Measurements from ENCODE around the gene SASS6.

SASS6 gene

GRCh38 chr1:100137602-100138001 is 4.9 kb upstream of the SASS6 start:
- Histone ChIP-seq H3K9ac (ENCODE audit: low read depth, low read length) (no peak overlapping the region), H3K9me3 (ENCODE audit: control insufficient read depth, insufficient read depth, low read length) (no peaks in the 10 kb centered on the region), H3K36me3 (ENCODE audit: insufficient read depth, low read length) (peaks cover 6% of the 10 kb centered on the region)

GRCh38 chr1:100134872-100135271 is 2.1 kb upstream of the SASS6 start:
- H3K9me3 ChIP-seq (ENCODE audit: control insufficient read depth, insufficient read depth, low read length), result no peaks in the 10 kb centered on the region
- H3K4me1 ChIP-seq (ENCODE audit: insufficient read depth, low read length), result no peaks in the 10 kb centered on the region
- H3K36me3 ChIP-seq (ENCODE audit: insufficient read depth, low read length), result peaks cover 2% of the 10 kb centered on the region; the same call in 1 of the 2 replicates
- H3K9ac ChIP-seq (ENCODE audit: low read depth, low read length), result no peak overlapping the region

More at GRCh38 chr1:100137602-100138001, 4.9 kb upstream of the SASS6 start:
- no peaks in the 10 kb centered on the region for H3K4me1 ChIP-seq (ENCODE audit: insufficient read depth, low read length)

DNA sequence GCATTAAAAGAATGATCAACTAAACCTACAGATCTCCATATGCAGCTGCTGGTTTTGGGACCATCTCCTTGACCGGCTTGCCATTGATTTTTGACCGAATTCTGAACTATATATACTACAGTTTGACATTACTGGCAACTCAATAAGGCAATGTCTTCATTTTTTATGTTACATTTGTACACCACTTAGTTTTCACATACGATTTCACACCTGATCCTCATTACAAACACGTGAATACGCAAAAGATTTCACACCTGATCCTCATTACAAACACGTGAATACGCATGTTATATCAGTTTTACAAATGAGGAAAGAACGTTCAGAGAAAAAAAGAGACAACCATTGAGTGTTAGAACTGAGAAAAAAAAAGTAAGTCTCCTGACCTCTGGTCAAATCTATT is 1.1 kb downstream of the SASS6 start:
- H3K9ac ChIP-seq (ENCODE audit: low read depth, low read length), result peak overlapping the region; percentile 91
- H3K4me1 ChIP-seq (ENCODE audit: insufficient read depth, low read length), result no peaks in the 10 kb centered on the region
- no peaks in the 10 kb centered on the region for H3K36me3 ChIP-seq (ENCODE audit: insufficient read depth, low read length)
- no peaks in the 10 kb centered on the region for H3K9me3 ChIP-seq (ENCODE audit: control insufficient read depth, insufficient read depth, low read length)

DNA sequence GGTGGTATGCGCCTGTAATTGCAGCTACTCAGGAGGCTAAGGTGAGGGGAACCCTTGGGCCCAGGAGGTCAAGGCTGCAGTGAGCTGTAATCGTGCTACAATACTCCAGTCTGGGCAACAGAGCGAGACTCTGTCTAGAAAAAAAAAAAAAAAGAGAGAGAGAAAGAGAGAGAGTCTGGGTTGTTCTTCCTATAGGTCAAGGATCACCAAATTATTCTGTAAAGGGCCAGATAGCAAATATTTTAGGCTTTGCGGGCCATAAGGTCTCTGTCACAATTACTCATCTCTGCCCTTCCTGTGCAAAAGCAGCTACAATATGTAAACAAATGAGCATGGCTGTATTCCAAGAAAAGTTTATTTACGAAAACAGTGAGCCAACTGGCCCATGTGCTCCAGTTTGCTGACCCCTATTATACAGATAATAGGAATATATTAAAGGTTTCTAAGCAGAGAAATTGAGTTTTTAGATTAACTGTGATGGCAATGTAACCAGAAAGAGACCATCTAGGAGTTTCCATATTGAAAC is 2.1 kb downstream of the SASS6 start:
- Histone ChIP-seq H3K4me1 (ENCODE audit: insufficient read depth, low read length) (no peaks in the 10 kb centered on the region), H3K9me3 (ENCODE audit: control insufficient read depth, insufficient read depth, low read length) (no peaks in the 10 kb centered on the region), H3K36me3 (ENCODE audit: insufficient read depth, low read length) (no peaks in the 10 kb centered on the region), H3K9ac (ENCODE audit: low read depth, low read length) (no peak overlapping the region)

DNA sequence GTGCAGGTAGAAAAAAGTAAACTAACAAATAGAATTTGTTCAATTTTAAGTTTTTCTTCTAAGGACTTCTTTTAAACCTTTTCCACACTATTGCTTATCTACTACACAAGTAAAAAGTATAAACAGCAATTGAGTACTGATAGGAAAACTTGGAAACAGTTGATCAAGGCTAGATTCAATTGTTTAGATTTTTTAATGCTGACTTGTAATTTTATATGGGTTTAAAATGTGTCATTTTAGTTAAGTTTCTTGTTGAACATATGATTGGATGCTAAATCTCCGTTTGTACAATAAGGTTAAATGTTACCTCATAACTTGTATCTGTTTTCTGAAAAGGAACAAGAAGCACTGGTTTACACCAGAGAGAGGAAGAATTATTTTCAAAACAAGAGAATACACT is 5.5 kb downstream of the SASS6 start:
- Histone ChIP-seq H3K36me3 (ENCODE audit: insufficient read depth, low read length) (no peaks in the 10 kb centered on the region; the same call in 1 of the 2 replicates), H3K4me1 (ENCODE audit: insufficient read depth, low read length) (no peaks in the 10 kb centered on the region), H3K9me3 (ENCODE audit: control insufficient read depth, insufficient read depth, low read length) (no peaks in the 10 kb centered on the region), H3K9ac (ENCODE audit: low read depth, low read length) (no peak overlapping the region)

GRCh38 chr1:100122177-100122576 is 10.6 kb downstream of the SASS6 start:
- H3K9me3 ChIP-seq (ENCODE audit: control insufficient read depth, insufficient read depth, low read length), result no peaks in the 10 kb centered on the region
- no peaks in the 10 kb centered on the region for H3K4me1 ChIP-seq (ENCODE audit: insufficient read depth, low read length)
- no peak overlapping the region for H3K9ac ChIP-seq (ENCODE audit: low read depth, low read length)
- H3K36me3 ChIP-seq (ENCODE audit: insufficient read depth, low read length), result peaks cover 5% of the 10 kb centered on the region; the same call in 1 of the 2 replicates

DNA sequence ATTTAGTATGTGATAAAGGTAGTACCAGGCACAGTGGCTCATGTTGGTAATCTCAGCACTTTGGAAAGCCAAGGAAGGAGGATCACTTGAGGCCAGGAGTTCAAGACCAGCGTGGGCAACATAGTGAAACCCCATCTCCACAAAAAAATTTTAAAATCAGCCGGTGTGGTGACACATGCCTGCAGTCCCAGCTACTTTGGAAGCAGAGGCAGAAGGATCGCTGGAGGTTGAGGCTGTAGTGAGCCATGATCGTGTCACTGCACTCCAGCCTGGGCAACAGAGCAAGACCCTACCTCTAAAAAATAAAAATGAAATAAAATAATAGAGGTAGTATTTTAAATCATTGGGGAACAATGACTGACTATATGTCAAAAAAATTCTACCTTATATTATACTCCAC is 17.2 kb downstream of the SASS6 start:
- Histone ChIP-seq H3K9ac (ENCODE audit: low read depth, low read length) (no peak overlapping the region), H3K4me1 (ENCODE audit: insufficient read depth, low read length) (no peaks in the 10 kb centered on the region), H3K9me3 (ENCODE audit: control insufficient read depth, insufficient read depth, low read length) (no peaks in the 10 kb centered on the region), H3K36me3 (ENCODE audit: insufficient read depth, low read length) (peaks cover 5% of the 10 kb centered on the region; the same call in 1 of the 2 replicates)

DNA sequence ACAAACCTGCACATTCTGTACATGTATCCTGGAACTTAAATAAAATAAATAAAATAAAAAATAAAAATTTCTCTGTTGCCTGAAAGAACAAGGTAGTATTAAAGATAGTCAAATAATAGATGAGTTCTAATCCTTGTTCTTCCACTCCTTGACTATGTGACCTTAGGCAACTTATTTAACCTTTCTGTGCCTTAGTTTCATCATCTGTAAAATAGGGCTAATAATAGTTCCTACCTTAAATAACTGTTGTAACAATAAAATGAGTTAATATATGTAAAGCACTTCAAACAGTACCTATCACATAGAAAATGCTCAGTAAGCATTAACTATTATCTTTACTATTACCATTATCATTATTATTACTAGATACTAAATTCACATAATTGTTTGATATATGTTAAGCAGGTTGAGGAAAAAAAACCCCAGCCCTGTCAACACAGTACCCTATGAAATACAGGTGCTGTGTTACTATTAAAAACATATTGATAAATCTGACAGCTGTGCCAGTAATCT is 23.1 kb downstream of the SASS6 start:
- Histone ChIP-seq H3K4me1 (ENCODE audit: insufficient read depth, low read length) (no peaks in the 10 kb centered on the region), H3K36me3 (ENCODE audit: insufficient read depth, low read length) (peaks cover 3% of the 10 kb centered on the region; the same call in 1 of the 2 replicates), H3K9me3 (ENCODE audit: control insufficient read depth, insufficient read depth, low read length) (no peaks in the 10 kb centered on the region), H3K9ac (ENCODE audit: low read depth, low read length) (no peak overlapping the region)

- Histone ChIP-seq H3K9ac (ENCODE audit: low read depth, low read length) (no peak overlapping the region), H3K9me3 (ENCODE audit: control insufficient read depth, insufficient read depth, low read length) (no peaks in the 10 kb centered on the region), H3K36me3 (ENCODE audit: insufficient read depth, low read length) (peaks cover 12% of the 10 kb centered on the region), H3K4me1 (ENCODE audit: insufficient read depth, low read length) (no peaks in the 10 kb centered on the region)
Observed at GRCh38 chr1:100107696-100108095, 25.0 kb downstream of the SASS6 start.

GRCh38 chr1:100101564-100101963 is 31.2 kb downstream of the SASS6 start:
- Histone ChIP-seq H3K36me3 (ENCODE audit: insufficient read depth, low read length) (peaks cover 16% of the 10 kb centered on the region), H3K4me1 (ENCODE audit: insufficient read depth, low read length) (no peaks in the 10 kb centered on the region)

GRCh38 chr1:100100202-100100601 is 32.5 kb downstream of the SASS6 start:
- H3K4me1 ChIP-seq (ENCODE audit: insufficient read depth, low read length), result no peaks in the 10 kb centered on the region
- peaks cover 15% of the 10 kb centered on the region for H3K36me3 ChIP-seq (ENCODE audit: insufficient read depth, low read length)
- no peaks in the 10 kb centered on the region for H3K9me3 ChIP-seq (ENCODE audit: control insufficient read depth, insufficient read depth, low read length)
- H3K9ac ChIP-seq (ENCODE audit: low read depth, low read length), result no peak overlapping the region

More at GRCh38 chr1:100101564-100101963, 31.2 kb downstream of the SASS6 start:
- Histone ChIP-seq H3K9me3 (ENCODE audit: control insufficient read depth, insufficient read depth, low read length) (no peaks in the 10 kb centered on the region), H3K9ac (ENCODE audit: low read depth, low read length) (no peak overlapping the region)

DNA sequence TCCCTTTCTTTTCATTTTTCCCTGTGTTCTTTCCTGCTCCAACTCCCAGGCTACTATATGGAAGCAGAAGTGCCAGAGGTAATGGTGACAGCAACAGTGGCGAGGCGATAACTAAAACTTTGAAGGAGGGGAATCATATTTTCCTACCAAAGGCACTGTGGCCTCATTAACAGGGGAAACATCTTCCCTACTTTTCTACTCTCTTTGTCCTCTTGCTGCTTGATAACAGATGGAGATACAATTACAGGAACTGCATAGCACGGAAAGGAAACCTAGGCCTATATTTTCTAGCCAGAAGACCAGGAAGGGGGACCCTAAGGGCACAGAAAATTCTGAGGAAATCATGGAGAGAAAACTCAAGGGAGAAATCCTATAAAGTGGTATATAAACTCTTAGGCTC is 42.3 kb downstream of the SASS6 start:
- H3K9me3 ChIP-seq (ENCODE audit: control insufficient read depth, insufficient read depth, low read length), result no peaks in the 10 kb centered on the region
- H3K36me3 ChIP-seq (ENCODE audit: insufficient read depth, low read length), result peaks cover 9% of the 10 kb centered on the region
- H3K9ac ChIP-seq (ENCODE audit: low read depth, low read length), result no peak overlapping the region
- H3K4me1 ChIP-seq (ENCODE audit: insufficient read depth, low read length), result no peaks in the 10 kb centered on the region

- Histone ChIP-seq H3K36me3 (ENCODE audit: insufficient read depth, low read length) (peaks cover 9% of the 10 kb centered on the region), H3K4me1 (ENCODE audit: insufficient read depth, low read length) (no peaks in the 10 kb centered on the region), H3K9me3 (ENCODE audit: control insufficient read depth, insufficient read depth, low read length) (no peaks in the 10 kb centered on the region), H3K9ac (ENCODE audit: low read depth, low read length) (no peak overlapping the region)
Observed at GRCh38 chr1:100089082-100089481, 43.6 kb downstream of the SASS6 start.

DNA sequence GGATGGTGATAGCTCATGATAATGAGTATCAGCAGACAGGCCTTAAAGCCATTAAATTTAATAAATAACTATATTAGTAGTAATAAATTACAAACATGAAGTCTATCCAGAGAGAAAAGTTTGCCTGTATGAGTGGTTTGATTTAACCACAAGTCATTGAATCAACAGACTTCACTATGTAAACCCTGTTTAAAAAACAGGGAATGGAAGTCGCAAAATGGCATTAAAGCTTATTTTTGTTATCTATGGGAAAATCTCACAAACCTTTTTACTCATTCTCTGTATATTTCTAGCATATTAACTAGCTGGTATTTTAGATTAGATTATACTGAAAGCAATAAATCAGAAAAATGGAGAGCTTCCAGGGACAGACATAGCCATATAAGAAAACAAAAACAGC is 45.3 kb downstream of the SASS6 start:
- Histone ChIP-seq H3K4me1 (ENCODE audit: insufficient read depth, low read length) (no peaks in the 10 kb centered on the region), H3K36me3 (ENCODE audit: insufficient read depth, low read length) (peaks cover 4% of the 10 kb centered on the region; the same call in 1 of the 2 replicates), H3K9me3 (ENCODE audit: control insufficient read depth, insufficient read depth, low read length) (no peaks in the 10 kb centered on the region), H3K9ac (ENCODE audit: low read depth, low read length) (no peak overlapping the region)

GRCh38 chr1:100080331-100080730 is 52.4 kb downstream of the SASS6 start:
- H3K36me3 ChIP-seq (ENCODE audit: insufficient read depth, low read length), result peaks cover 9% of the 10 kb centered on the region
- H3K9me3 ChIP-seq (ENCODE audit: control insufficient read depth, insufficient read depth, low read length), result no peaks in the 10 kb centered on the region
- no peaks in the 10 kb centered on the region for H3K4me1 ChIP-seq (ENCODE audit: insufficient read depth, low read length)
- H3K9ac ChIP-seq (ENCODE audit: low read depth, low read length), result no peak overlapping the region
